Measurements from ENCODE around the gene ADGRE3.

Gene ADGRE3

DNA sequence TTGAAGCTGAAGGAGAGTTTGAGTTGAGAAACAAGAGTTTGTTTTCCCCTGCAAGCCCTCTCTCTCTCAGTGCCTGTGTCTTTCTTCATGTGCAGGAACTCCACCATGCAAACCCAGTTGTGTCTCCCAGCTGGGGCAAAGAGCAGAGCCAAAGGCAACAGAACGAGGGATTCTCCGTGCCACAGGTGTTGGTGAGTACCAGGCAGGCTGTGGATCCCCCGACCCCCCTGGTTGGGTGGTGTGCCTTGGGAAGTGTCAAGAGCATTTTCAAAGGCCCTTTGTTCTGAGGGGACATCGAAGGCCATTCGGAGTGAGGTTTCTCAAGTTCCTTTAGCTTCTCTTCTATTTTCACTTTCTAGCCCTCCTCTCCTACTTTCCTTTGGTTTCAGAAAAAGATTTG lies 20.8 kb upstream of the ADGRE3 start:
- Histone ChIP-seq H3K4me3 (ENCODE audit: low read depth in 1 of 2, low read length in 2 of 2) (no peak overlapping the region), H3K4me1 (ENCODE audit: control insufficient read depth in 1 of 2, insufficient read depth in 2 of 2, low read length in 2 of 2) (peaks cover 0 to 2% of the 10 kb centered on the region in 2 donors), H3K9ac (ENCODE audit: low read depth in 1 of 2, low read length in 2 of 2) (no peak overlapping the region), H3K27ac (ENCODE audit: low read depth, low read length) (no peak overlapping the region), H3K27me3 (ENCODE audit: control insufficient read depth in 1 of 2, insufficient read depth in 2 of 2, low read length in 2 of 2) (no peaks in the 10 kb centered on the region), H3K36me3 (ENCODE audit: control insufficient read depth in 1 of 2, insufficient read depth in 2 of 2, low read length in 2 of 2) (peaks cover 7 to 52% of the 10 kb centered on the region in 2 donors), H3K9me3 (ENCODE audit: control insufficient read depth in 1 of 2, low read length in 2 of 2) (no peaks in the 10 kb centered on the region)

DNA sequence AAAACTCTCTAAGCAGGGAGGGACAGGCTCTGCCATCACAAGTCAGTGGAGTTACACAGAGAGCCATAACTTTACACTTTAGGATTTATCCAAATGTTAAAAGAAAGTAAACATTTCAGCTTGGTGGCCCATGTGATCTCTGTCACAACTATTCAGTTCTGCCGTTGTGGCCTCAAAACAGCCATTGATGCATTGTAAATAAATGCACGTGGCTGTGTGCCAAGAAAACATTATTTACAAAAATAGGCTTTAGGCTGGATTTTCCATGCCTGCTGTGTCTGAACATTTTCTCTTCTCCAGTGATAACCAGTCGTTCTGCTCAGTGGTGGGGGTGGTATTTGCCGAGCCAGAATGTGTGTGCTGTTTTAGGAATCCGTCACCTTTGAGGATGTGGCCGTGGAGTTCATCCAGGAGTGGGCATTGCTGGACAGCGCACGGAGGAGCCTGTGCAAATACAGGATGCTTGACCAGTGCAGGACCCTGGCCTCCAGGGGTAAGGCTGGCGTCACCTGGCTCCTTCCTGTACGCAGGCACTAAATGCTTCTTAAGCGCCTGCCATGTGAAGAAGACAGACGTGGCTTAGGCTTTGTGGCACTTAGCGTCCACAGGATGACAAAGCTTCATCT lies 20.1 kb upstream of the ADGRE3 start:
- H3K27ac ChIP-seq (ENCODE audit: low read depth, low read length), result no peak overlapping the region
- peaks cover 6 to 45% of the 10 kb centered on the region in 2 donors for H3K36me3 ChIP-seq (ENCODE audit: control insufficient read depth in 1 of 2, insufficient read depth in 2 of 2, low read length in 2 of 2)
- H3K9ac ChIP-seq (ENCODE audit: low read depth in 1 of 2, low read length in 2 of 2), result no peak overlapping the region
- peaks cover 0 to 6% of the 10 kb centered on the region in 2 donors for H3K4me1 ChIP-seq (ENCODE audit: control insufficient read depth in 1 of 2, insufficient read depth in 2 of 2, low read length in 2 of 2)
- no peaks in the 10 kb centered on the region for H3K9me3 ChIP-seq (ENCODE audit: control insufficient read depth in 1 of 2, low read length in 2 of 2)
- H3K27me3 ChIP-seq (ENCODE audit: control insufficient read depth in 1 of 2, insufficient read depth in 2 of 2, low read length in 2 of 2), result no peaks in the 10 kb centered on the region
- no peak overlapping the region for H3K4me3 ChIP-seq (ENCODE audit: low read depth in 1 of 2, low read length in 2 of 2)

DNA sequence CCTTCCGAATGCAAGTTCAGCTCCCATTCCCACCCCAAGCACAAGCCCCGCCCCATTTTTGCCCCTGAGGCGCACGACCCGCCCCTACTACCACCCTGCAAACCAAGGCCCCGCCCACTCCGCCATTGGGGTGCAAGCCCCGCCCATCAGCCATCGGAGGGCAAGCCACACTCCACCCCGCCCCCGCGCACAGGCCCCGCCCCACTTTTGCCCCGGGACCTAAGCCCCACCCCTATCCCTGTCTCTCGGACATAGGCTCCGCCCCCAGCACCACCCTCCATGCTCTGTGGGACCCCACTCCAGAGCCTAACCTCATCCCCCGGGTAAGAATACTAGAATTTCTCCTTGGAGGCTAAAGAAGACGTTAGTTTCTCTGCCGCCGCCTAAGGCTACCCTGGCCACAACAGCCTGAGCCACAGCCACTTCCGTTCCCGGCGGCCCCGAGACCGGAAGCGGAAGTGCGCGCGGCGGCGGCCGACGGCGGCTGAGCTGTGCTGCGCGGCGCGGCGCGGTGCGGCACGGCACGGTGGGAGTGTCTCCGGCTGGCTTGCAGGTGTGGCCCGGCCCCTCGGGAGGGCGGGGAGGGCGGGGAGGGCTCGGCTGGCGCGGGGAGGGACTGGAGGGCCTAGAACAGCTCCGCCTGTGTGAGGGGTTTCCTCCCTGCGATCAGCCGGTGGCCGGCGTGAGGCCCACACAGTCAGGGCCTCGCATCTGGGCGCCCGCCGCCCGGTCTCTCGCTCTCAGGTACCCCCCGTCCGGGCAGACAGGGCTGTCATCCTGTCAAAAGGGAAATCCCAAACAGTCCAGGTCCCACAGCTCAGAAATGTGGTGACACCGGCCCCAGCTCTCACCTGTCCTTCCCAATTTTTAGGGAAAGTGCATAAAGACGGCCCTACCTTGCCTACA lies 15.2 kb upstream of the ADGRE3 start, which contains the start of gene ZNF333:
TSS of gene ZNF333 (plus strand) at position 451 of the 906 bp plus-strand sequence. CDS start 3,444 bp downstream, outside the sequence.
- Histone ChIP-seq H3K27me3 (ENCODE audit: control insufficient read depth in 1 of 2, insufficient read depth in 2 of 2, low read length in 2 of 2) (no peaks in the 10 kb centered on the region), H3K36me3 (ENCODE audit: control insufficient read depth in 1 of 2, insufficient read depth in 2 of 2, low read length in 2 of 2) (peaks cover 0 to 8% of the 10 kb centered on the region in 2 donors), H3K9ac (ENCODE audit: low read depth in 1 of 2, low read length in 2 of 2) (peak within 1 kb of the TSS; percentile 68 to 94), H3K4me3 (ENCODE audit: low read depth in 1 of 2, low read length in 2 of 2) (peak within 1 kb of the TSS; percentile 82 to 94), H3K4me1 (ENCODE audit: control insufficient read depth in 1 of 2, insufficient read depth in 2 of 2, low read length in 2 of 2) (peaks cover 0 to 6% of the 10 kb centered on the region in 2 donors), H3K9me3 (ENCODE audit: control insufficient read depth in 1 of 2, low read length in 2 of 2) (no peaks in the 10 kb centered on the region), H3K27ac (ENCODE audit: low read depth, low read length) (peak within 1 kb of the TSS; percentile 97)

DNA sequence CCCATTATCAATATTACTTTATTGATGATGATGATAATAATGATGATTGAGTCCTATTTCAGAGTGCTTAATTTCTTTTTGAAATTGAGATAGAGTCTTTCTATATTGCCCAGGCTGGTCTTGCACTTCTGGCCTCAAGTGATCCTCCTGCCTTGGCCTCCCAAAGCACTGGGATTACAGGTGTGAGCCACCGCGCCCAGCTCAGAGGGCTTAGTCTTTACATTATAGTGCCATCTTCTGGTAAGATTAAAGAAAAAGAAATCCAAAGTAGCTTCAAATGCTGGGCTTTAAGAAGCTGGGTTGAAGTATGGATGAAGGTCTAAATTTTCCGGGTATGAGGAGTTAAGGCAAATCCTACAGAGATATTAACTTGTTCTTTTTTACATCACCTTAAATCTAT lies 11.8 kb upstream of the ADGRE3 start:
- Histone ChIP-seq H3K27me3 (ENCODE audit: control insufficient read depth in 1 of 2, insufficient read depth in 2 of 2, low read length in 2 of 2) (no peaks in the 10 kb centered on the region), H3K27ac (ENCODE audit: low read depth, low read length) (no peak overlapping the region), H3K4me1 (ENCODE audit: control insufficient read depth in 1 of 2, insufficient read depth in 2 of 2, low read length in 2 of 2) (peaks cover 0 to 6% of the 10 kb centered on the region in 2 donors), H3K9ac (ENCODE audit: low read depth in 1 of 2, low read length in 2 of 2) (no peak overlapping the region), H3K36me3 (ENCODE audit: control insufficient read depth in 1 of 2, insufficient read depth in 2 of 2, low read length in 2 of 2) (no peaks in the 10 kb centered on the region), H3K4me3 (ENCODE audit: low read depth in 1 of 2, low read length in 2 of 2) (no peak overlapping the region), H3K9me3 (ENCODE audit: control insufficient read depth in 1 of 2, low read length in 2 of 2) (no peaks in the 10 kb centered on the region)

DNA sequence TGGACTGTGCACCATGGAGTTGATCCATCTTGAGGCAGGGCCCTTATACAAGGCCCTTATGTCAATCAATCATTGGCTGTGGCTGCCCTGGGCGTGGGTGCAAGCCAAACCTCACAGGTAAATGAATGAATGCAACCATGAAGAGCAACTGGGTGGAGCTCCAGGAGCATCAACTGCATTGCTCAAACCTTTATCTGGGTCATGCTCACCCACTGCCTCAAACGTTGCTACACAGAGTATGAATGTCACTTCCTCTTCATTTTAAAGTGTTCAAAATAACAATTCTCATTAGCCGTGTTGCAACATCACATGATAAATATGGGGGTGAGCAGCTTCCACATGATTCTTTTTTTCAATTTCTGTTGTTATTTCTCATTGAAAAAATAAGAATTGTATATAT lies 8.8 kb upstream of the ADGRE3 start:
- H3K4me1 ChIP-seq (ENCODE audit: control insufficient read depth in 1 of 2, insufficient read depth in 2 of 2, low read length in 2 of 2), result no peaks in the 10 kb centered on the region
- no peaks in the 10 kb centered on the region for H3K36me3 ChIP-seq (ENCODE audit: control insufficient read depth in 1 of 2, insufficient read depth in 2 of 2, low read length in 2 of 2)
- no peak overlapping the region for H3K9ac ChIP-seq (ENCODE audit: low read depth in 1 of 2, low read length in 2 of 2)
- no peak overlapping the region for H3K4me3 ChIP-seq (ENCODE audit: low read depth in 1 of 2, low read length in 2 of 2)
- no peaks in the 10 kb centered on the region for H3K9me3 ChIP-seq (ENCODE audit: control insufficient read depth in 1 of 2, low read length in 2 of 2)
- no peaks in the 10 kb centered on the region for H3K27me3 ChIP-seq (ENCODE audit: control insufficient read depth in 1 of 2, insufficient read depth in 2 of 2, low read length in 2 of 2)
- no peak overlapping the region for H3K27ac ChIP-seq (ENCODE audit: low read depth, low read length)

DNA sequence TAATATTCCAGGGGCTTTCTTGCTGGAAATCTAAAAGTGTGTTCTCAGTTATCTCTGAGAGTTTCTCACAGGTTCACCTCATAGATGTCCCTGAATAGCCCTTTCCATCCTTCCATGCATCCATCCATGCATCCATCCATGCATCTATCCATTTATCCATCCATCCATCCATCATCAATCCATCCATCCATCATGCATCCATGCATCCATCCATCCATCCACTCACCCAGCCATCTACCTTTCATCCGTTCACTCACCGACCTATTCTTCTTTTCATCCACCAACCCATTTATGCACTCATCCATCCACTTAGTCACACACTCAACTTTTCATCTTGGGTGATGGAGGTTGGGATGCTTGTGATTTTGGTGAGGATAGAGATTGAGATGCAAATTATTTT lies 7.4 kb upstream of the ADGRE3 start:
- no peaks in the 10 kb centered on the region for H3K4me1 ChIP-seq (ENCODE audit: control insufficient read depth in 1 of 2, insufficient read depth in 2 of 2, low read length in 2 of 2)
- H3K4me3 ChIP-seq (ENCODE audit: low read depth in 1 of 2, low read length in 2 of 2), result no peak overlapping the region
- no peak overlapping the region for H3K9ac ChIP-seq (ENCODE audit: low read depth in 1 of 2, low read length in 2 of 2)
- H3K36me3 ChIP-seq (ENCODE audit: control insufficient read depth in 1 of 2, insufficient read depth in 2 of 2, low read length in 2 of 2), result no peaks in the 10 kb centered on the region
- H3K27me3 ChIP-seq (ENCODE audit: control insufficient read depth in 1 of 2, insufficient read depth in 2 of 2, low read length in 2 of 2), result no peaks in the 10 kb centered on the region
- H3K27ac ChIP-seq (ENCODE audit: low read depth, low read length), result no peak overlapping the region
- no peaks in the 10 kb centered on the region for H3K9me3 ChIP-seq (ENCODE audit: control insufficient read depth in 1 of 2, low read length in 2 of 2)

DNA sequence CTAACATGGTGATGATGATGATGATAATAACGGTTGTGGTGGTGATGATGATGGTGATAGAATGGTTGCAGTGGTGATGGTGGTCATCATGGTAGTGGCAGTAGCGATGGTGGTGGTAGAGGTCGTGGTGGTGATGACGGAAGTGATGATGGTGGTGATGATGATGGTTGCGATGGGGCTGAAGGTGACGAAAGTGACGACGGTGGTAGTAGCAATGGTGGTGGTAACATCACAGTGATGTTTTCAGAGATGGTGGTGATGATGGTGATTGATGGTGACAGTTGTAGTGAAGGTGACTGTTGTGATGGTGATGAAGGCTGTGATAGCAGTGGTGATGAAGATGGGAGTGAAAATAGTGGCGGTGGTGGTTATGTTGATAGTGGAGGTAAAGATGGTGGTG lies 3.6 kb upstream of the ADGRE3 start:
- H3K9me3 ChIP-seq (ENCODE audit: control insufficient read depth in 1 of 2, low read length in 2 of 2), result no peaks in the 10 kb centered on the region
- no peaks in the 10 kb centered on the region for H3K36me3 ChIP-seq (ENCODE audit: control insufficient read depth in 1 of 2, insufficient read depth in 2 of 2, low read length in 2 of 2)
- no peaks in the 10 kb centered on the region for H3K4me1 ChIP-seq (ENCODE audit: control insufficient read depth in 1 of 2, insufficient read depth in 2 of 2, low read length in 2 of 2)
- H3K27ac ChIP-seq (ENCODE audit: low read depth, low read length), result no peak overlapping the region
- H3K27me3 ChIP-seq (ENCODE audit: control insufficient read depth in 1 of 2, insufficient read depth in 2 of 2, low read length in 2 of 2), result no peaks in the 10 kb centered on the region
- no peak overlapping the region for H3K4me3 ChIP-seq (ENCODE audit: low read depth in 1 of 2, low read length in 2 of 2)
- H3K9ac ChIP-seq (ENCODE audit: low read depth in 1 of 2, low read length in 2 of 2), result no peak overlapping the region

DNA sequence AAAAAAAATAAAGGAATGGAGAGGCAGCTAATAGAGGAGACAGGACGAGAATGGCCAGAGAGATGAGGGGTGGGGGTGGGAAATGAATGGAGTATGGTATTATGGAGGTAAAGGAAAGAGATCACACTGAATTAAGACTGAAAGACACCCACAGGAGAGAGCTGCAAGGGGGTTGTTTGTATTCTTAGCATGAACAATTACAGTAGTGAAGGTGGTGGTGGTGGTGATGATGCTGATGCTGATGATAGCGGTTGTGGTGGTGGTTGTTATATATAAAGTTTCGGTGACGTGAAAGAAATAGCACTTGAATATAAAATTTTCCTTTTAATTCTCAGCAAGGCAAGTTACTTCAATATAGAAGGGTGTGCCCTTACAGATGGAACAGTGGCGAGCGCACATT lies 2.8 kb upstream of the ADGRE3 start:
- Histone ChIP-seq H3K4me1 (ENCODE audit: control insufficient read depth in 1 of 2, insufficient read depth in 2 of 2, low read length in 2 of 2) (no peaks in the 10 kb centered on the region), H3K27me3 (ENCODE audit: control insufficient read depth in 1 of 2, insufficient read depth in 2 of 2, low read length in 2 of 2) (no peaks in the 10 kb centered on the region), H3K9ac (ENCODE audit: low read depth in 1 of 2, low read length in 2 of 2) (no peak overlapping the region), H3K36me3 (ENCODE audit: control insufficient read depth in 1 of 2, insufficient read depth in 2 of 2, low read length in 2 of 2) (no peaks in the 10 kb centered on the region), H3K9me3 (ENCODE audit: control insufficient read depth in 1 of 2, low read length in 2 of 2) (no peaks in the 10 kb centered on the region), H3K27ac (ENCODE audit: low read depth, low read length) (no peak overlapping the region), H3K4me3 (ENCODE audit: low read depth in 1 of 2, low read length in 2 of 2) (no peak overlapping the region)

DNA sequence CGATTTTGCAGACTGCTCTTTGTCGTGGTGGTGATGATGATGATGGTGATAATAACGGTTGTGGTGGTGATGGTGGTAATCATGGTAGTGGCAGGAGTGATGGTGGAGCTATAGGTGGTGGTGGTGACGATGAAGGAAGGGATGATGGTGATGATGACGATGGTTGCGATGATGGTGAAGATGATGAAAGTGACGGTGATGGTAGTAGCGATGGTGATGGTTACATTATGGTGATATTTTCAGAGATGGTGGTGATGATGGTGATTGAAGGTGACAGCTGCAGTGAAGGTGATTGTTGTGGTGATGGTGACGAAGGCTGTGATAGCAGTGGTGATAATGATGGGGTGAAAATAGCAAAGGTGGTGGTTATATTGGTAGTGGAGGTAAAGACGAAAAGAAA lies 2.1 kb upstream of the ADGRE3 start:
- Histone ChIP-seq H3K4me1 (ENCODE audit: control insufficient read depth in 1 of 2, insufficient read depth in 2 of 2, low read length in 2 of 2) (no peaks in the 10 kb centered on the region), H3K27me3 (ENCODE audit: control insufficient read depth in 1 of 2, insufficient read depth in 2 of 2, low read length in 2 of 2) (no peaks in the 10 kb centered on the region), H3K4me3 (ENCODE audit: low read depth in 1 of 2, low read length in 2 of 2) (no peak overlapping the region), H3K36me3 (ENCODE audit: control insufficient read depth in 1 of 2, insufficient read depth in 2 of 2, low read length in 2 of 2) (no peaks in the 10 kb centered on the region), H3K27ac (ENCODE audit: low read depth, low read length) (no peak overlapping the region), H3K9me3 (ENCODE audit: control insufficient read depth in 1 of 2, low read length in 2 of 2) (no peaks in the 10 kb centered on the region), H3K9ac (ENCODE audit: low read depth in 1 of 2, low read length in 2 of 2) (no peak overlapping the region)

DNA sequence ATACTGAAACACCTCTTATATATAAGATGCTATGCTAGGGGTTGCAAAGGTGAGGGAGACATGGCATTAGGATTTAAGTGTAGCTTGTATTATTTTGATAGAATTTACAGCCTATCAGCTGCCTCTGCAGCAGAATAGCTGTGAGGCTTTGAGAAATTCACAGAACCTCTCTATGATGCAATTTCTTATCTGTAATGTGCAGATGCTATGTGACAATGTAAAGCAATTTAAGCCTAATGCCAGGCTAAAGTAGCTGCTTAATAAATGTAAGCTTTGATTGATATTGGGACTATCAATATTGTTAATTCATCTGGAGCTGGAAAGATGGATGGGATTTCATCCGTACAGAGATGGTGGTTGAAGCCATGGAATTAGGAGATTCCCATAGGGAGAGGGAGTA lies 1.6 kb downstream of the ADGRE3 start:
- Histone ChIP-seq H3K27me3 (ENCODE audit: control insufficient read depth in 1 of 2, insufficient read depth in 2 of 2, low read length in 2 of 2) (no peaks in the 10 kb centered on the region), H3K4me3 (ENCODE audit: low read depth in 1 of 2, low read length in 2 of 2) (no peak overlapping the region), H3K27ac (ENCODE audit: low read depth, low read length) (no peak overlapping the region), H3K9me3 (ENCODE audit: control insufficient read depth in 1 of 2, low read length in 2 of 2) (peaks cover 0 to 4% of the 10 kb centered on the region in 2 donors), H3K9ac (ENCODE audit: low read depth in 1 of 2, low read length in 2 of 2) (no peak overlapping the region), H3K4me1 (ENCODE audit: control insufficient read depth in 1 of 2, insufficient read depth in 2 of 2, low read length in 2 of 2) (no peaks in the 10 kb centered on the region), H3K36me3 (ENCODE audit: control insufficient read depth in 1 of 2, insufficient read depth in 2 of 2, low read length in 2 of 2) (no peaks in the 10 kb centered on the region)
